CD4-positive, alpha-beta T cell treated with Interleukin-4 for 4 hours (primary cell): ENCODE measurements around the gene DQX1.

ENCODE experiments used
- DNase-seq: peaks from one replicate; pipeline ENCODE4 v3.0.0-alpha.2; 2020

The DQX1 gene

DNA sequence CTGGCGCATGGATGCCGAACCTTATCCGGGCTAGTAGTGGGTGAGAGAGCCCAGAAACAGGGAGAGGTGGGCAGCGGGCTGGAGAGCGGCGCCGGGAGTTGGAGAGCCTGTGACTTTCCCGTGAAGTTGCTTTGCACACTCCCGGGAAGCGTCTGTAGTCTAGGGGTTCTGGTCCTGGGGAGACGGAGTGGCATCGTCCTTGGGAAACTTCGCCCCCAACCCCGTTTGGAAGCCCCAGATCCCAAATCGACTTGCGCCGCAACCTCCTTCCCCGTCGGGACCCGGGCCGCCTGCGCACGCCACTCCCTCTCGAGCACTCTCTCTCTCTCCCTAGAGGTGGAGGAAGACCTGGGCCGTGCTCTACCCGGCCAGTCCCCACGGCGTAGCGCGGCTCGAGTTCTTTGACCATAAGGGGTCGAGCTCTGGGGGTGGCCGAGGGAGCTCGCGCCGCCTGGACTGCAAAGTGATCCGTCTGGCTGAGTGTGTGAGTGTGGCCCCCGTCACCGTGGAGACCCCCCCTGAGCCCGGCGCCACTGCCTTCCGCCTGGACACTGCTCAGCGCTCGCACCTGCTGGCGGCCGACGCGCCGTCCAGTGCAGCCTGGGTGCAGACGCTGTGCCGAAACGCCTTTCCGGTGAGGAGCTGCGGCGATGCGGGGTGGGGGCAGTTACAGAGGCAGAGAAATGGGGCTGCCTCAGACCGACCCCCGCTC, 28.9 kb upstream of the DQX1 start:
- peak; percentile 22 for DNase-seq

GRCh38 chr2:74553892-74554819, 28.1 kb upstream of the DQX1 start, which contains the start of the genes DOK1 and LOXL3:
TSS of gene DOK1 (plus strand) at chr2:74554720. CDS start at chr2:74554755, 35 bp downstream.
TSS of gene LOXL3 (minus strand) at chr2:74553942. CDS start at chr2:74552634, 1,308 bp downstream.
- peak; percentile 75 for DNase-seq

DNA sequence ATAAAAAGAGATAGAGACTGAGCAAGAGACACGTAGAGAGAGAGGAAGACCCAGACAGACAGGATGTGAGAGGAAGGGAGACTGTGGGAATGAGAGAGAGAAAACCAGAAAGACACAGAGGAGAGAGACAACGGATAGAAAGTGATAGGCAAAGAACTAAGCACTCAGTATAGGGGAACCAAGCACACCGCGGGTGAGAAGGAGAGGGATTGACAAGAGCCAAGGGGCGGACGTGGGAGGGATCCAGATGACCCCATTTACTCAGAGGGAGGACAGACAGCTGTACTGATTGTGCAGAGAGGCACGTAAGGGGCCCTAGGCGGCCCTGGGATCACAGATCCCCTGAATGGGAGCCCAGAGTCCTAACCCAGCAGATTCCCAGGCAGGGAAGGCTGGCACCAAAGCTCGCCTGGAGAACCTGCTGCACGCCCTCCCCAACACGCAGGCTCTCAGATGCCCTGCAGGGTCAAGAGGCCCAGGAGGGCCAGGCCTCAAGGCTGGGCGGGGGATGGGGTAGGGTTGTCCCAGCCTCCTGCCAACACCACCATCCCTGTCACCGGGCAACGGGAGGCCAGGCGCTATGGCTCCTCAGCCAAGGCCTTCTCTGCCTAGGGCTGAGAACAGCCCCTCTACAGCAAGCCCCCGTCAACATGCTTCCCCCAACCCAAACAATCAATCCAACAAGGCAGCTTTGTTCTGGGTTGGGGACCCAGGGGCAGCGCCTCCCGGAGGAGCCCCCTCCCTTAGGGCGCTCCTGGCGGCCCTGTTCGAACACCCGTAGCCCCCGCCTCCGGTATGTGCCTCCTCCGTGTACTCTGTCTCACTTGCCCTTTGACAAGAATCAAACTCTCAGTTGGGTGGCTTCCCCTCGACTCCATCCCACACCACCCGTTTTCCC, 27.1 kb upstream of the DQX1 start:
- DNase-seq, result no peak

DNA sequence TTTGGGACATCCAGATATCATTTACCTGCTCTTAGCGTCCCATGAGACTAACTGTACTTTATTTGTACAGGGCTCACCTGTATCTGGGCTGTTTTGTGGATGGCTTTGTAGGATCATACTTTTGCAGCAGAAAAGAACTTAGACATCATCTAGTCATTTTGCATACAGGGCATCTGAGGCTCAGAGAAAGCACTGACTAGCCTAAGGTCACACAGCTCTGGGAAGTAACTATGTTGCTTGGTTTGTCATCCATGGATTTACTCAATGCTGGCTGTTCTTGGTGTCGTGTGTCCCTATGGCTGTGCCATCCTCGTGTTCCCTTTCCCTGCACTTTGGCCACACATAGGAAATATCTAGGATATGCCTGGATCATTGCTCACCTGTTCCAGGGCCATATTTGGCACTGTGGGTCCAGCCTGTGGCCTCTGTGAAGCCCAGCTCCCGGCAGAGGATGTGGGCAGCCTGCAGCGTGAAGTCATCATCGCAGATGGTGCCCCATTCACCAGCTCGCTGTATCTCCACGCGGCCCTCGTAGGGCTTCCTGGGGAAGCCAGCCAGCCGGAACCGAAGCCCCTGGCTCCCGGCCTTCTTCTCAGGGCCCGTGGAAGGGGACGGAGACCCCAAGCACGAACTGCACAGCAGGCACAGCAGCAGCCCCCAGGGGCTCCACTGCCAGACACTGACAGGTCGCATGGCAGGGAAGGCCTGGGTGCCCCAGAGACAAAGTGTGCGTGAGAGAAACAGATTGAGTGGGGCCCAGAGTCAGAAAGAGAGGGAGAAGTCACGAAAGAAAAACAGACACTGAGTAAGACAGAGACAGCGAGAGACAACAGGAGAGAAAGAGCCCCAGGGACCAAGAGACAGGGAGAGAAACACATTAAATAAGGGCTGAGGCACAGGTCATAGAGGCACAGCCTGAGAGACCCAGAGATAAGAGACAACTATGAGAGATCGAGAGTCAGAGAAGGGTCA, 26.2 kb upstream of the DQX1 start:
- DNase-seq, result no peak

GRCh38 chr2:74551530-74551929, 25.5 kb upstream of the DQX1 start:
- no peak for DNase-seq

GRCh38 chr2:74550231-74550630, 24.2 kb upstream of the DQX1 start:
- no peak for DNase-seq

GRCh38 chr2:74548900-74549826, 23.1 kb upstream of the DQX1 start:
- no peak for DNase-seq

- no peak for DNase-seq
Measured at GRCh38 chr2:74548285-74548899, 22.4 kb upstream of the DQX1 start.

GRCh38 chr2:74546004-74546403, 20.0 kb upstream of the DQX1 start:
- no peak for DNase-seq

GRCh38 chr2:74544634-74545033, 18.6 kb upstream of the DQX1 start:
- DNase-seq, result peak; percentile 11

DNA sequence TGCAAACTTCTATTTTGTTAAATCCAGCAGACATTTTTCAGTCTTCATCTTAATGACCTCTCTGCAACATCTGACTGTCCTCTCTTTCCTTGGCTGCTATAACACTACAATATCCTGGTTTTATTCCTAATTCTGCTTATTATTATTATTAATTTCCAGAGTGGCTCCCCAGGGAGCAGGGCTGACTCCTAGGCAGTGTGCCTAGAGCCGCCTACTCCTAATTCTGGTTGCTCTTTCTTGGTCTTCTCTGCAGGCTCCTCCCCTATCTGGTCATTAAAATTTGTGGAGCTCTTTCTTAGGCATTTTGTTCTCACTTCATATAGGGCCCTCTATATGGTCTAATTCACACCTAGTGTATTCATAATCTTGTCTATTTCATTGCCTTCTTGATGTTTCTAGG, 16.9 kb upstream of the DQX1 start:
- DNase-seq, result no peak

DNA sequence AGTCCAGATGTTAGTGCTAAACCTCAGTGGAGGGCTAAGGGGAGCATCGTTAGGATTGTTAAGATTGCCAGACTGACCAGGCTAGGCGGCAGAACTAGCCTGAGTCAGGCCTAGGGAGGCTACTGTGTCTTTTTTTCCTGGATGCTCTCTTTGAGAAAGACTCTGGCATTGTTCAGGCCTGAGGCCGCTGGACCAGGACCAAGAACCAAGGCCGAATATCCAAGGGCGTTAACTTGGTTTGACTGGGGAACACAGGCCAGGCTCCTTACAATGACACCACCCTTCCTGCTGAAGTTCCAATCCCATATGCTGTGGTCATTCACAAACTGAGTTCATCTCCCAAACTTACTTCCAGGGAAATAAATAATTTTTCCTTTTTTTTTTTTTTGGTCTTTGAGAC, 14.3 kb upstream of the DQX1 start:
- no peak for DNase-seq

DNA sequence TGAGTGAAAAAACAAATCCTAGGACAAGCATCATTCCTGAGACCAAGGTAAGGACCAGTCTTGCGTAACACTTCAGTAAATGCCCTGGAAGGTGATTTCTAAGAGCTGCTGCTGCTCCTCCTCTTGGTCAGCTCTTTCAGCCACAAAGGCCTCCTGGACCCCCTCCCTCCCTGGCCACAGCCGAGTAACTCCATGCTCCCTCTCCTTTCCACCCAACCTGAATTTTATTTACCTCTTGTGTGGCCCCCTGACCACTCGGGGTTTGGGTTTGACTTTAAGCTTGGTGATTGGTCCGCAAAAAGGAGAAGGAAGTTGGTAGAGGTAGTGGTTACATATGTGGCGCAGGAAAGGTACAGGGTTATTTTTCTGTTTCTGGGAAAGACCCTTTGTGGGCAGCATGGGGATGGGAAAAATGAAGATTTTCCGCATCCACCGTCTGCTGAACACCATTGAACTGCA, 12.9 kb upstream of the DQX1 start:
- no peak for DNase-seq

- no peak for DNase-seq
Measured at GRCh38 chr2:74537140-74537539, 11.1 kb upstream of the DQX1 start.

- no peak for DNase-seq
Measured at GRCh38 chr2:74536166-74536950, 10.3 kb upstream of the DQX1 start.

- no peak for DNase-seq
Measured at GRCh38 chr2:74535440-74535965, 9.5 kb upstream of the DQX1 start.

DNA sequence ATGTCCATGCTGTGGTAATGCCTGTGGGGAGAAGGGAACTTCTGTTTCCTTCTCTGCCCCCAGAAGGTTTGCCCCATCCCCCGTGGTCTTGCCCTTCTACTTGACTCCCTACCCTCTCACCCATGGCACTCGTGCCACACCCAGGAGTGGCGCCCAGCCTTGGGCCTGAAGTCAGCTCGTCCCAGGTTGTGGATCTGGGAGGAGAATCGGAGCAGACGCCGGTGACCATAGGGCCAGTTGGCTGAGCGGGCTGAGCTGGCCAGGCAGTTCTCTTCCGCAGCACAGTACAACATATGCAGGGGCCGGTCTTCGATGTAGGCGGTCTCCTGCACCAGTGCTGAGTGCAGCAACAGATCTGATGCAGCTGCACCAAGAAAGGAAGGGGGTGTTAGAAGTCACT, 8.4 kb upstream of the DQX1 start:
- no peak for DNase-seq

DNA sequence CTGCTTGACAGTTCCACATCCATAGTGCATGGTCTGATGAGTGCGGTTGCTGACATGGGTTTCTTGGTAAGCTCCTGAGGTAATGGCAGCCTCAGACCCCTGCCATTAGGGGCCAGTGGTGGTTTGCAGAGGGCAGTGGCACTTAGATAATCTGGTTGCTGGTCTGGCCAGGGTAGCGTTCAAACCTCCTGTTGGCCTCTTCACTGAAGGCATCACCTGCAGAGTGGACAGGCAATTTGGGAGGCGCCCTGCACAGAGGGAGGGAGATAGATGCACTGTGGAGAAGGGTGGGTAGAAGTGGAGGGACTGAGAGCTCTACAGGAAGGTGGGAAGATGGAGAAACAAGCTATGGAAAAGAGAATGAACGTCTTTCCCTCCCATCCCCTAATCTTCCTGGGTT, 7.4 kb upstream of the DQX1 start:
- no peak for DNase-seq

DNA sequence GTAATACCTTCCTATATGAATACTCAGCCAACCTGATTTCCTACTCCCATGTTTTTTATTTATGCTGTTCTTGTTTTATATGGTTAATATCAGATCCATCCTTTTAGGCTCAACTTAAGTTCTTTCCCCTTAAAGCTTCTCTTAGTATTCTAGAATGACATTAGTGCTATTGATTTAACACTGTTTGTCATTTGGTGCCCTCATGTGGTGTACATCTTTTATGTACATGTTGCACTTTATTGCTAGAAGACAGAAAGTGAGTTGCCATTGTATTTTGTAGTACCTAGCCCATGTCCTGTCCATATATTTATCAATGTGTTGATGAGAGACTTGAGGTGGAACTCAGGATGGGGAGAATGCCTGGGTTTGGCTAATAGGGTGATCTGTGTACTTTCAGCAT, 6.2 kb upstream of the DQX1 start:
- DNase-seq, result peak; percentile 53
